ENCODE results near the gene SERINC5.

- TF ChIP-seq, protein P1, sequence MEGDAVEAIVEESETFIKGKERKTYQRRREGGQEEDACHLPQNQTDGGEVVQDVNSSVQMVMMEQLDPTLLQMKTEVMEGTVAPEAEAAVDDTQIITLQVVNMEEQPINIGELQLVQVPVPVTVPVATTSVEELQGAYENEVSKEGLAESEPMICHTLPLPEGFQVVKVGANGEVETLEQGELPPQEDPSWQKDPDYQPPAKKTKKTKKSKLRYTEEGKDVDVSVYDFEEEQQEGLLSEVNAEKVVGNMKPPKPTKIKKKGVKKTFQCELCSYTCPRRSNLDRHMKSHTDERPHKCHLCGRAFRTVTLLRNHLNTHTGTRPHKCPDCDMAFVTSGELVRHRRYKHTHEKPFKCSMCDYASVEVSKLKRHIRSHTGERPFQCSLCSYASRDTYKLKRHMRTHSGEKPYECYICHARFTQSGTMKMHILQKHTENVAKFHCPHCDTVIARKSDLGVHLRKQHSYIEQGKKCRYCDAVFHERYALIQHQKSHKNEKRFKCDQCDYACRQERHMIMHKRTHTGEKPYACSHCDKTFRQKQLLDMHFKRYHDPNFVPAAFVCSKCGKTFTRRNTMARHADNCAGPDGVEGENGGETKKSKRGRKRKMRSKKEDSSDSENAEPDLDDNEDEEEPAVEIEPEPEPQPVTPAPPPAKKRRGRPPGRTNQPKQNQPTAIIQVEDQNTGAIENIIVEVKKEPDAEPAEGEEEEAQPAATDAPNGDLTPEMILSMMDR (IDR thresholded peaks at IDR 0.05; ENCODE audit: low read length): no peak
- TF ChIP-seq EZH2 (optimal IDR thresholded peaks at IDR 0.05; ENCODE audit: low read depth, low read length): no peak
These were observed 42.4 kb downstream of the SERINC5 start for GRCh38 chr5:80213466-80213865.

Data from MM.1S (cell line).